NT2/D1 (cell line): ENCODE results near the gene RPTOR.
"Not testable (repeated sequence)": the region's sequence is repeated elsewhere in the genome, so short reads cannot be mapped to it uniquely, and the experiment has no call there.

Source experiments
- DNase-seq: peaks from one replicate; pipeline ENCODE4 v3.0.0-alpha.2; 2011; ENCODE audit warnings: low read depth, low spot score
- H3K27me3 ChIP-seq: 2 replicates; pipeline ENCODE4 v1.6.0; 2011; ENCODE audit warnings: mild to moderate bottlenecking; ENCODE audit not compliant: insufficient read length, insufficient read depth
- H3K36me3 ChIP-seq: 2 replicates; pipeline ENCODE4 v1.6.1; 2011; ENCODE audit warnings: mild to moderate bottlenecking, low read length, mixed read lengths; ENCODE audit not compliant: insufficient read depth, insufficient read length
- H3K4me1 ChIP-seq: 2 replicates; pipeline ENCODE4 v1.5.1; 2011; ENCODE audit not compliant: insufficient read depth, insufficient read length
- H3K4me3 ChIP-seq: 2 replicates; pipeline ENCODE4 v1.5.1; 2011; ENCODE audit warnings: low read depth; ENCODE audit not compliant: insufficient read length
- H3K9ac ChIP-seq: 2 replicates; pipeline ENCODE4 v1.6.0; 2011; ENCODE audit warnings: low read depth; ENCODE audit not compliant: insufficient read length
- H3K9me3 ChIP-seq: 2 replicates; pipeline ENCODE4 v1.5.1; 2011; ENCODE audit warnings: mild to moderate bottlenecking, low read length; ENCODE audit not compliant: insufficient read depth
- SUZ12 ChIP-seq: IDR thresholded peaks from 2 replicates; pipeline ENCODE4 v1.6.1; 2011; ENCODE audit not compliant: insufficient read length, insufficient read depth; ENCODE audit errors: extremely low read depth
- YY1 ChIP-seq: IDR thresholded peaks from 2 replicates; pipeline ENCODE4 v1.6.1; 2011; ENCODE audit not compliant: insufficient read length, insufficient read depth
- ZNF274 ChIP-seq: IDR thresholded peaks from 2 replicates; pipeline ENCODE4 v1.6.1; 2011; ENCODE audit warnings: mild to moderate bottlenecking, low read depth, low read length

Gene RPTOR

DNA sequence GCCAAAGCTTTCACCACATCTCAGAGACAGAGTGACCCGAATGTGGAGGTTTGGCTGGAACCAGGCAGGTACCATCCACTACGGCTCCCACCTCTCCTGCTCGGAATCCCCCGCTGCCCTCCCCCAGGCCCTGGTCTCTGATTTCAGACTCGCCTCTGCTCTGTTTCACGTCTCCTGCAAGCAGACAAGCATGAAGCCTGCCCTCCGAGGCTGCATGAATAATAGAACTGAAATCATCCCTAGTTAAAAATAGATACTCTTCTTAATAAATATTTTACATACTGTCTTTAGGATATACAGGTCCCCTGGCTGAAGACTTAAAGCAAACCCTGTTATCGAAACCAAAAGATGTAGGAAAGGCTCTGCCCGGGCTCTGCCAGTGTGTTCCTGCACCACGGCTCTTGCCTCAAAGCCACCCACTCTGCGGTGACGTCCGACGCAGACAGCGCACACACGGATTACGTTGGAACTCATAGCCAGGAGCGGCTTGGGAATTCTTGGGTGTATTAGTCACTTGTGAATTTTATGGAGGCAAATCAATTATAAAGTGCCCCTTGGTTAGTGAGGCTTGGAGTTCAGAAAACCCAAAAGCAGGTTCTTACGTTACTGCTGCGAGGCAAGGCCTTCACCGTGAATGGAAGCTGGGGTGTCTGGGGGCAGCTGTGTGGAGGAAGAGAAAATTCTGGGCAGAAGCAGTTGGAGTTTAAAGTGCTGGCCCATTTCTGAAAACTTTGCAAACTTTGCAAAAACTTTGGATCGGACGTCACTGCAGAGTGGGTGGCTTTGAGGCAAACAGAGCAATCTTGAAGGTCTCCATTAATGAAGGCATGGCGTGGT, 42.7 kb upstream of the RPTOR start:
- H3K27me3 ChIP-seq = peaks cover 19% of the 10 kb centered on the region
- no peak overlapping the region for H3K9ac ChIP-seq
- no peak overlapping the region for H3K4me3 ChIP-seq
- no peak for DNase-seq
- peaks cover 20% of the 10 kb centered on the region for H3K4me1 ChIP-seq
- no peaks in the 10 kb centered on the region for H3K36me3 ChIP-seq
- no peak for TF ChIP-seq YY1
- no peak for TF ChIP-seq ZNF274
- no peak for TF ChIP-seq SUZ12
- no peaks in the 10 kb centered on the region for H3K9me3 ChIP-seq

DNA sequence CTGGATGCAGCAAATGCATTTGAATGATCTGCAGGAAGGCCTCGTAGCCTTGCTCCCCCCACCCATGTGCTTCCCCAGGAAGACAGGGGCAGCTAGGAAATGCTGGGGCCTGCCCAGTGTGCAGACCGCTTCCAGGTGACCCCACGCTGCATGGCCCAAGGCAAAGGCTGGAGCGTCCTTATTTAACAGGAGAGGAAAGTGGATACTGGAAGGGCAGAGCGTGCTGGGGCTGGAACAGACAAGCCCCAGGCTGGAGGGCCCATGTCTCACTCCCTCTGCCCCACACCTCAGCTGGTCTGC, 42.1 kb upstream of the RPTOR start:
- no peak overlapping the region for H3K4me3 ChIP-seq
- no peak overlapping the region for H3K9ac ChIP-seq
- TF ChIP-seq ZNF274 (no peak), YY1 (no peak), SUZ12 (no peak)
- no peaks in the 10 kb centered on the region for H3K9me3 ChIP-seq
- H3K36me3 ChIP-seq = no peaks in the 10 kb centered on the region
- H3K27me3 ChIP-seq = peaks cover 19% of the 10 kb centered on the region
- peaks cover 20% of the 10 kb centered on the region for H3K4me1 ChIP-seq
- DNase-seq = no peak

DNA sequence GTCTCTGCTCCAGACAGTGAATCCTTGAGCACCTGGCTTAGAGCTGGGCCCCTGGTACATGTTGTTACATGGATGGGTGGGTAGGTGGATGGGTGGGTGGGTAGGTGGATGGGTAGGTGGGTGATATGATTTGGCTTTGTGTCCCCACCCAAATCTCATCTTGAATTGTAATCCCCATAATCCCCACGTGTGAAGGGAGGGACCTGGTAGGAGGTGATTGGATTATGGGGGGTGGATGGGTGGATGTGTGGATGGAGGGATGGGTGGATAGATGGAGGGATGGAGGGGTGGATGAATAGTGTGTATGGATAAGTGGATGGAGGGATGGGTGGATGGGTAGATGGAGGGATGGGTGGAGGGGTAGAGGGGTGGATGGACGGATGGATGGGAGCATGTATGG, 41.6 kb upstream of the RPTOR start:
- H3K4me1 ChIP-seq = peaks cover 20% of the 10 kb centered on the region
- H3K36me3 ChIP-seq = no peaks in the 10 kb centered on the region
- no peak overlapping the region for H3K9ac ChIP-seq
- peaks cover 19% of the 10 kb centered on the region for H3K27me3 ChIP-seq
- DNase-seq = no peak
- H3K4me3 ChIP-seq = no peak overlapping the region
- no peak for TF ChIP-seq ZNF274
- no peak for TF ChIP-seq YY1
- TF ChIP-seq SUZ12 = no peak
- H3K9me3 ChIP-seq = no peaks in the 10 kb centered on the region

DNA sequence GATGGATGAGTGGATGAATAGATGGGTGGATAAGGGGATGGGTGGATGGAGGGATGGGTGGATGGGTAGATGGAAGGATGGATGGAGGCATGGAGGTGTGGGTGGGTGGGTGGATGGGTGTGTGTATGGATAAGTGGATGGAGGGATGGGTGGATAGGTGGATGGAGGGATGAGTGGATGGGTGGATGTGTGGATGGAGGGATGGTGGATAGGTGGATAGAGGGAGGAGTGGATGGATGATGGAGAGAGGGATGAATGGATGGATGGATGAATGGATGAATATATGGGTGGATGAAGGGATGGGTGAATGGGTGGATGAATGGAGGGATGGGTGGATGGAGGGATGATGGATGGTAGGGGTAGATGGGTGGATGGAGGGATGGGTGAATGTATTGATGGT, 40.7 kb upstream of the RPTOR start:
- Histone ChIP-seq H3K4me3 (no peak overlapping the region), H3K9ac (no peak overlapping the region), H3K9me3 (no peaks in the 10 kb centered on the region), H3K4me1 (peaks cover 15% of the 10 kb centered on the region), H3K27me3 (peaks cover 19% of the 10 kb centered on the region), H3K36me3 (no peaks in the 10 kb centered on the region)
- TF ChIP-seq ZNF274 (no peak), YY1 (no peak), SUZ12 (no peak)
- DNase-seq = no peak

DNA sequence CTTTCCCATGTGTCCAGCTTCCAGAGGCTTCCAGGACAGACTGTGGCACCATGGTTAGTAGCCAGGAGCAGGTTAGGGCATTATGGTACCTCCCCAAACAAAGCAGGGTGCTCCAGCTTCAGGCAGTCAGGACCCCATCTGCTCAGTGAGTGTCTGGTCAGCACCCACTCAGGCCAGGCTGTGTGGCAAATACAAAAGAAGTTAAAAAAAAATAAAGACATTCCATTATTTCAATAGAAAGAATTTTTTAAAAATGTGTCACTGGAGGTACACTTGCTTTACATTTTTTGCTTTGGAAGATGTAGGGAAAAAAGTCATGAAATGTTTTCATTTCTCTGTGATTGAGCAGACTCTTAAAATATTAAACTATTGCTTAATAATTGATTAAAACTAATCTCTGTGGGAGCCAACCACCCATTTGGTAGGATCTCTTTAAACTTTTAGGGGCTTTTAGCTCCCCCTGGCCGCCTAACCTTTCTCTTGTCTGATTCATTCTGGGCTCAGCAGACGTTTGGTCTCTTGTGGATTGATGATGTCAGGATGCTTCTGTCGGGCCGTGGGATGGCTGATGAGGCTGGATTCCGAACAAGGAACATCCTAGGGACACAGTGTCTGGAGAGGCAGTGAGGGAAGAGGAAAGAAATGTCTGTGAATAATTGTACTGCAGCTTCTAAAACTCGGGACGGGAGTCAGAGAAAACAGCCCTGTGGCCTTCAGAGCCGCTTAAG, 39.8 kb upstream of the RPTOR start:
- Histone ChIP-seq H3K4me1 (peaks cover 9% of the 10 kb centered on the region), H3K36me3 (no peaks in the 10 kb centered on the region), H3K4me3 (no peak overlapping the region), H3K9ac (no peak overlapping the region), H3K27me3 (peaks cover 21% of the 10 kb centered on the region), H3K9me3 (no peaks in the 10 kb centered on the region)
- DNase-seq = no peak
- TF ChIP-seq YY1 (no peak), SUZ12 (no peak), ZNF274 (no peak)

DNA sequence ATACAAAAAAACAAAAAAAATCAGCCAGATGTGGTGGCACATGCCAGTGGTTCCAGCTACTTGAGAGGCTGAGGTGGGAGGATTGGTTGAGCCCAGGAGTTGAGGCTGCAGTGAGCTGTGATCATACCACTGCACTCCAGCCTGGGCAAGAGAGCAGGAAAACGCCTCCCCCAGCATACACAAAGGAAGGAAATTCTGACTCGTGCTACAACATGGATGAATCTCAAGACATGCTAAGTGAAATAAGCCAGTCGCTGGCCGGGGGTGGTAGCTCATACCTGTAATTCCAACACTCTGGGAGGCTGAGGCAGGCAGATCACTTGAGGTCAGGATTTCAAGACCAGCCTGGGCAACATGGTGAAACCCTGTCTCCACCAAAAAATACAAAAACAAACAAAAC, 37.5 kb upstream of the RPTOR start:
- H3K36me3 ChIP-seq, DNase-seq, H3K4me1 ChIP-seq, H3K9me3 ChIP-seq, H3K4me3 ChIP-seq, H3K9ac ChIP-seq: not testable (repeated sequence)
- peaks cover 32% of the 10 kb centered on the region for H3K27me3 ChIP-seq

DNA sequence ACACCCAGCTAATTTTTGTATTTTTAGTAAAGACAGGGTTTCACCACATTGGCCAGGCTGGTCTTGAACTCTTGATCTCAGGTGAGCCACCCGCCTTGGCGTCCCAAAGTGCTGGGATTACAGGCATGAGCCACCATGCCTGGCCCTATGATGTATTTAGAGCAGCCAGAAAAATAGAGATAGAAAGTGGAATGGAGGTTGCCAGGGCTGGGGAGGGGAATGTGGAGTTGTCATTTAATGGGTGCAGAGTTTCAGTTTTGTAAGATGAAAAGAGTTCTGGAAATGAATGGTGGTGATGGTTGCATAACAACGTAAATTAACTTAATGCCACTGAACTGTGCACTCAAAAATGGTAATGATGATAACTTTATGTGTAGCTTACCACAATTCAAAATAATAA, 36.7 kb upstream of the RPTOR start:
- peaks cover 29% of the 10 kb centered on the region for H3K27me3 ChIP-seq
- no peak for TF ChIP-seq SUZ12
- TF ChIP-seq YY1 = no peak
- no peak for TF ChIP-seq ZNF274

More for the DNA sequence above, 36.7 kb upstream of the RPTOR start:
- Histone ChIP-seq H3K4me1 (no peaks in the 10 kb centered on the region), H3K9ac (no peak overlapping the region), H3K9me3 (no peaks in the 10 kb centered on the region), H3K36me3 (no peaks in the 10 kb centered on the region), H3K4me3 (no peak overlapping the region)
- no peak for DNase-seq
